Cerebellar nuclear complex (tissue), 1 donor: ENCODE measurements around the gene UBE2E2.
"Not testable (repeated sequence)": the region's sequence is repeated elsewhere in the genome, so short reads cannot be mapped to it uniquely, and the experiment has no call there.

ENCODE experiments used
- DNase-seq, 2 experiments: peaks; one replicate each; lab custom pipeline; 2025; lab: John Stamatoyannopoulos, UW

The UBE2E2 gene

DNA sequence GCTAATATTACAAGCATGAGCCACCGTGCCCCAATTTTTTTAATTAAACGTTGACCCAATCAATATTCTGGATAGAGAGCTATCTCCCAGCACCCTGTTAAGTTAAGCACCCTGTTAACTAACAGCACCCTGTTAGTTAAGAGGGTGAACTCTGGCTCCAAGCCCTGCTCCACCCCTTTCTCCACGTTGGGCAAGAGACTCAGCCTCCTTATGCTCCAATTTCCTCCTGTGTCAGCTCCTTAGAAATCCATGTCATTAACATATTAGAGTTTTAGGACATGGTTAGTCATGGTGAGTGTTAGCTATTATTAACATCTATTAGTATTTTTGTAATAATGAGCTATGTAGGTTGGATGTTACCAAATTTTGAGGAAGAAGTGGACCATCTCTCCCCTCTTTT lies 385.4 kb downstream of the UBE2E2 start:
- DNase-seq, result no peak

DNA sequence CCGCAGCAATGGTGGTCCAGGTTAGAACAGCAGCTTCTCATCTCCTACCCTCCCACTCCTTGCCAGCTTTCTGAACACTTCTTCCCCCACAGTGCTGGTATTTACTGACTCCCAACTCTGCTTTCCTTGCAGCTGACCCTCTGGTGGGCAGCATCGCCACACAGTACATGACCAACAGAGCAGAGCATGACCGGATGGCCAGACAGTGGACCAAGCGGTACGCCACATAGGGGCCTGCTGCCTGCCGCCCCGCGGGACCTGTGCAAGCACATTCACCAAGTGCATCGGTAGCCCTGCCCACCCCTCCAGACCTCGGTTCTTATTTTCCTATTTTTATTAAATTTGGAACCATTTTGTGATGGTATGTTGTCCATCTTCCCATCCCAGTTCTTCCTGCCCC lies 386.5 kb downstream of the UBE2E2 start:
- no peak for DNase-seq

DNA sequence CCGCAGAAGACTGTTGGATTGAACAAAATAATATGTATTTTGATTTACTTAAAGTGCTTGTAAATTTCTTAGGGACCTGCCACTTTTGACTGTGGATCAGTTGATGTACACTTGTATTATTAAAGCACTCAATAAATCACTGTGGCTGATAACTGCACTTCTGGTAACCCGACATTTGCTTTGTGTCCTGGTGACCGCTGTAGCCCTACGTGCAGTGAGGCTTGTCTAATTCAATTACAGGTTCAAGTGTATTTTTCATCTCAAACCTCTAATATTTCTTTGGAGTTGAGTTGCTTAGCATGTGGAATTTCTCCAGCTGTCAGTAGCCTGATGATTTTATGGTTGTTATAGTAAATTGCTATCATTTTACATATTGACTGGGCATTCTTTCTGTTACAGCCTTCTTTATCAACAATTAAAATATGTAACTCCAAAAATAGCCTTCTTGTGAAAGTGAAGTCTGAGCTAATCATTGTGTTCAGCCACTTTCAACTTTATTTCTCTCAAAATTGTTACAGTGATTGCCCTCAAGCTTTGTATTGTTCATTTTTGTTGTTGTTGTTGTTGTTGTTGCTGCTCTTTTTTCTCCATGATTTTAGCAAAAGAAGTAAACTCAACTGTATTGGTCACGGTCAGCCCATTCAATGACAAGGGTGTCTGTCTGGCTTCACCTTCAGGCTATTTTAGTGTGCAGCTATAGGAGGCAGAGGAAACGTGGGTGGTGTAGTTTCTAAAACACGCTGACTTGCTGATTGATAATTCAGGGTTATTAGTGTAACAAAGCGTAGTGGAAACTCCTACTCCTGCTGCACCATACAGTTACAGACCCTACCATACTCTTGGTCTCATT lies 387.5 kb downstream of the UBE2E2 start:
- DNase-seq, result no peak

DNA sequence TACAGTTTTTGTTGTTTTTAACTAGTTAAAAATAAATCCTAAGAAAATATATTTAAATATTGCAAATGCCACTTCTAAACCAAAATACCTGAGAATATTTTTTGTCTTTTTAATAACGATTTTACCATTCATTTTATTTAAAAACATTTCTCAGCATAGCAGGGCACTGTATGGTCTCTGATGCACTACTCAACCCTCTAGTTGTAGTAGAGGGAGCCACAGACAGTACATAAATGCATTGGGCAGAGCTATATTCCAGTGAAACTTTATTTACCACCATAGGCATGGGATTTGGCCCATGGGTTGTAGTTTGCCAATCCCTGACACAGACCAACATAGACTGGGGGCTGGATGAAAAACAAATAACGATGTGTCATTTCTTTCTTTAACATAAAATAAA lies 388.2 kb downstream of the UBE2E2 start:
- DNase-seq, result no peak

- no peak for DNase-seq
Observed at GRCh38 chr3:23592961-23593931, 390.1 kb downstream of the UBE2E2 start.

DNA sequence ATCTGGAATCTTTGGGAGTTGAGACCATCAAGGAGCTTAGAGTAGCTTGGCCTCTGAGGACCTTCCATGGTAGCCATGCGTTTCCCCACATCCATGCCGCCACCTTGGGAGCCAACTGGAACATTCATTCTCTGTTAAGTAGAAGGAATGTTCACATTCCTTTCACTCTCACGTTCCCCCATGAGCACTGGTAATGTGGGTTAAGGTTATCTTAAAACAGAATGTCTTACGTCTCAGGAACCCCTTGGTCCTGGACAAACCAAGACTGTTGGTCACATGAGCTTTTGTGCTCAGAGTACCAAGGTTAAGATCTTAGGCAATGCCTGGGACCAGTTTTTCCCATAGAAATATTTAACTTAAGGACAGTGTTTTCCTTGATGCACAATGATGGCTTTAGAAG lies 390.9 kb downstream of the UBE2E2 start:
- no peak for DNase-seq

DNA sequence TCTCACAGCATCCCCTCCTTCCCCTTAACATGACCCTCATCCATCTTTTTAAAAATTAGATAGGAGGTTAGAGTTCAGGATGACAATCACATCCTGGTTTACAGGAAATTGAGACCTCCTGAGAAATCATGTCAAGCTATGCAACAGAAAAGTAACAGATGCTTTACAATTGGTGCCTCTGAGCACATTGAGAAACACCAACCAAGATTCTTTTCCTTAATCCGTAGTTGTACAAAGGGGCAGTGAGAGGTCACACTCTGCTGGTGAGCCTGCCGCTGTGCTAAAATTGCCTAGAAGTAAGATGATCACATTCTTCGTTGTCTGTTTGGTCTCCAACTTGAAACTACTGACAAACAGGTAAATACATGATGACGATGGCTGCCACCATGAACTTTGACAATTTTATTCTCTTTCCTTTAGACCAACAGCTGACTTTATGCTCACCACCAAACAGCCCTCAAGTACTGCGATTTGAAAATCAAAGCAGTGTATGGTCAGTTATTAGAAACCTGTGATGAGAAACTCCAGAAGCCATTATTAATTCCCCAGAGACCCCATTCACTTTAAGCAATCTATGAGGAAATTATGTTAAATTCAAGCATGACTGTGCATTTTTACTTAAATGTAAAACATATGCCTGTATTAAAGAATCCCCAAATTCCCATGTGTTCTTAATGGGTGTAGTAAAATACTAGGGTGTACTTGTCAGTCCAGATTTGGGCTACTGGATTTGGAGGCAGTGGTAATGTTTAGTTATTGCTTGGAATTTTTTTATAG lies 392.0 kb downstream of the UBE2E2 start:
- DNase-seq, result no peak

GRCh38 chr3:23595851-23596250 lies 392.7 kb downstream of the UBE2E2 start:
- DNase-seq, result no peak

DNA sequence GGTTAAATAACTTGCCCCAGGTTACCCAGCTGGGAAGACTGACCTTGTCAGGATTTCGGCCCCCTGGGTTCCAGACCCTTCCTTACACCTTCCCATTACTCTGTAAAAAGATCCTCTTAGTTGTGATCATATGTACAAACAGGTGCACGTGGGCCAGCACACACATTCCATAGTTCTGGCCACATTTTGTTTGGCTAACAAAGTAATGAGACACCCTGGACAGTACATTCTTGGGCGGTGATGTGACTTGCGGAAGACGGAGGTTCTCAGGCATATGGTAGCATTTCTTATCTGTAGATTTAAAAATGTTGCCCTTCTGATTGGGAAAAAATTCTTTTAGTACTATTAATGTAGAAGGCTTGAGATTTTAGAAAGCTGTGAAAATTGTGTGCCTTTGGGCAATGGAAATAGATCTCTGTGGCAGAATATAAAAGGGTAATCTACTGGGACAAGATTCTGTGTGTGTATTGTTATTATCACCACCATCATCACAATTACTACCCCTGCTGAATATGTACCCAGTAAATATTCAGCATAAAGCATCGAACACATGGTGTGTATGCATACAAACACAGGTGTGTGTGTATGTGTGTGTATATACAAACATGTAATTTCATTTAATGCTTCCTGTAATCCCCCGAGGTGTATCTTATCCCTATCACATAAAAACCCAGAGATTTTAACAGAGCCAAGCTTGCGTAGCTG lies 397.2 kb downstream of the UBE2E2 start:
- DNase-seq, result no peak

- no peak for DNase-seq
Observed at GRCh38 chr3:23601091-23601822, 398.1 kb downstream of the UBE2E2 start.

DNA sequence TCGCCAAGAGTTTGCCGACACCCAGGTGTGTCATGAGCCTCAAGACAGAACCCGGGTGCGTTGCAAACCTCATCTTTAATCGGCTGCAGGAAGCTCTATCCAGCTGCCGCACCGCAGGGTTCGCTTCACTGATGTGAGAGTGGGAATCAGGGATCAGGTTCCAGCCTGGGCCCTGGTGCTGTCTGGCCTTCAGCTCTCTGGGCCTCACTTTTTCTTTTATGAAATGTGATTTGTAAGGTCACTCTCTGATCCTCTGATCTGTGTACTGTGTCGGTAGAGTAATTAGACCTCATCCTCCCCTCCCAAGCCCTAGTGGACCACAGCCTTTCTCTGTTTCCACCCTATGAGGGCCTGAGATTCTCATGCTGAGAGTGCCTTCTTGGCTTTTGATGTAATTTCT lies 399.8 kb downstream of the UBE2E2 start:
- no peak for DNase-seq

GRCh38 chr3:23607184-23607847 lies 404.2 kb downstream of the UBE2E2 start:
- no peak for DNase-seq

GRCh38 chr3:23608650-23609049 lies 405.5 kb downstream of the UBE2E2 start:
- no peak for DNase-seq

GRCh38 chr3:23611737-23612295 lies 408.7 kb downstream of the UBE2E2 start:
- no peak for DNase-seq

DNA sequence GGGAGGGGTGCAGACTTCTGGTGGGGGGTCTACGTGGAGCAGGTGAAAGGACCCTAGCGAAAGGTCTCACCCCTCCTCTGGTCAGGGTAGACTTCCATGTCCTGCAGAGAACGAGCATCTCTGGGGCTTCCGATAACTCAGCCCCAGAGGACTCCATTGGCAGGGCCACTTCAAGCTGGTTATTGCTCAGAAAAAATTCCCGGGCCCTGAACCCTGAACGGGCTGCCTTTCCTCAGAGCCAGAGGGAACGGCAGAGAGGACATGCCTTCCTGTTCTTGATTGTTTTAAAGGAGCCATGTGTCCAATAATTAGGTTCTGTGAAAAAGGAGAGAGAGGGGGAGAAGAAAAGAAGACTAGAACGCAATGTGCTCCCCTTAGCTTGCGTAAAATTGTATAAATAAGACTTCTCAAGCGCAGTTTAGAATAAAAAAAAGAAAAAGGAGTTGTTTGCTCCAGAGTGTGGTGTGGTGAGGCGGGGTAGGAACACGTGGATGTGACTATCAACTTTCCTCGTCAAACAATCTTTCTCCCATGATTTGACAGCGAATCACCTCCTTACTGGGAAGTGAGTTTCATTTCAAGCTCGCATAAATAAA lies 409.3 kb downstream of the UBE2E2 start:
- DNase-seq, result no peak

DNA sequence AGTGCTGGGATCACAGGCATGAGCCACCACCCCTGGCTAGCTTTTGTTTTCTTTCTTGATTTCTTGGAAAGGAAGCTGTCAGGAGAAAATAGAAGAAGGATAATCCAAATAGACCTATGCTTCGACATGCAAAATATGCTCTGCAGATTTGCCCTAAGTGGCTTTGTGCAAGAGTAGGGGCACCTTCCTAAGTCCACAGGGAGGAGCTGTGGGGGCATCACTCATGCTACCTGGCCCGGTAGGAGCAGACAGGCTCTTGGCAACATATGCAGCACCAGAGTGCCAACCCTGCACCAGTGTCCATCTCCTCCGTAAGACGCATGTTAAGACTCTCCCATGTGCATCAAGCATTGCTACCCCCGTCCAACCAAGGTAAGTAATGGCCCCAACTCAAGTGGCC lies 411.9 kb downstream of the UBE2E2 start:
- DNase-seq, result no peak

DNA sequence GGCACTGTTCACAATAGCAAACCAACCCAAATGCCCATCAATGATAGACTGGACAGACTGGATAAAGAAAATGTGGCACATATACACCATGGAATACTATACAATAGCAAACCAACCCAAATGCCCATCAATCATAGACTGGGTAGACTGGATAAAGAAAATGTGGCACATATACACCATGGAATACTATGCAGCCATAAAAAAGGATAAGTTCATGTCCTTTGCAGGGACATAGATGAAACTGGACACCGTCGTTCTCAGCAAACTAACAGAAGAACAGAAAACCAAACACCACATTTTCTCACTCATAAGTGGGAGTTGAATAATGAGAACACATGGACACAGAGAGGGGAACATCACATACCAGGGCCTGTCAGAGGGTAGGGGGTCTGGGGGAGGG lies 415.3 kb downstream of the UBE2E2 start:
- DNase-seq, result not testable (repeated sequence)

GRCh38 chr3:23619705-23620637 lies 416.8 kb downstream of the UBE2E2 start:
- no peak for DNase-seq
